ENCODE results near the gene HTT.

HTT gene

GRCh38 chr4:3205995-3206394 lies 131.5 kb downstream of the HTT start:
- DNase-seq, result no peak

GRCh38 chr4:3206439-3207100 lies 132.1 kb downstream of the HTT start:
- DNase-seq, result no peak

- no peak for DNase-seq
These were observed 133.1 kb downstream of the HTT start for GRCh38 chr4:3207531-3208037.

DNA sequence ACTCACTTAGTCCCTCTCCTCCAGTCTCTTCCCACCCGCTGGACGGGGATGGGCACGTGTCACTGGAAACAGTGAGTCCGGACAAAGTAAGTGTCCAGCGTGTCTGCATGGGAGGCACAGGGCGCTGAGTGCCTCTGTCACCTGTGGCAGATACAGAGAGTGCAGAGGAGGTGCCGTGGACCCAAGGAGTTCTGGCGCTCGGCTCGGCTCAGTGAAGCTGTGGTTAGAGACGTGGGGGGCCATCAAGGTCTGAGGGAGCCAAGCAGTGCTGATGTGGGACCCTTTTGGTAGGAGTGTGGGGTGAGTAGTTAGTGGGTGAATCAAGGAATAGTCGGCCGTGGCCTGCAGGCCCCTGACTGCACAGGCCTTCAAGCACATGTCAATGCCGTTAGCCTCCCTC lies 134.3 kb downstream of the HTT start:
- DNase-seq, result no peak

GRCh38 chr4:3209551-3210325 lies 135.3 kb downstream of the HTT start:
- DNase-seq, result no peak

DNA sequence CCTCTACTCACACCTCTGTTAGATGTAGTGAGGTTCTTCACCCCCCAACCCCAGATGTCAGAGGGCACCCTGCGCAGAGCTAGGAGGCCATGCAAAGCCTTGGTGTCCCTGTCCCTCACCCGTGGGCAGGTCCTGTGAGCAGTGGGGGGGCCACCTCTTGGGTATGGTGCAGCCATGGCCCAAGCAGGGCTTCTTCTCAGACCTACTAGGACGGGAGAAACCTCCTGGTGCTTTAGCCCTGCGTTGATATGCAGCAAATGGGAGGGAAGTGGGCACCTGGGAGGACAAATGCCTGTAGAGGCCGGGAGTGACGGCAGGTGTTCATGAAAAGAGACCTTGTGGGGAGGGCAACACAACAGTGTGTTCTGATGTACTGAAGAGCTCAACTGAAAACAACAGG lies 136.0 kb downstream of the HTT start:
- no peak for DNase-seq

GRCh38 chr4:3211866-3212265 lies 137.4 kb downstream of the HTT start:
- DNase-seq, result no peak

- DNase-seq, result no peak
These were observed 138.1 kb downstream of the HTT start for GRCh38 chr4:3212391-3213105.

DNA sequence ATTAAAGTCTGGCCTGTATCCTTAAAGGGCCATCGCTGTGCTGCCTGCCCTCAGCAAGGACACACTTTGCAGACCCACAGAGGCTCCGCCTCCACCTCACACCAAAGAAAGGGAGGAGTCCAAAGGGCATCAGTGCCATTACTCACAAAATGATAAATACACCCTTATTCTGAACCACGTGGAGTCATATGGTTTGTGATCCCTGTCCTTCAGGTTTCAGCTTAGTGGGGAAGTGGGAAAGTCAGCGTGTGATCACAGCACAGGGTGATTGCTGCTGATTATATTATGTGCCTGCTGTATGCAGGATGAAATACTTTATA lies 138.6 kb downstream of the HTT start:
- no peak for DNase-seq

DNA sequence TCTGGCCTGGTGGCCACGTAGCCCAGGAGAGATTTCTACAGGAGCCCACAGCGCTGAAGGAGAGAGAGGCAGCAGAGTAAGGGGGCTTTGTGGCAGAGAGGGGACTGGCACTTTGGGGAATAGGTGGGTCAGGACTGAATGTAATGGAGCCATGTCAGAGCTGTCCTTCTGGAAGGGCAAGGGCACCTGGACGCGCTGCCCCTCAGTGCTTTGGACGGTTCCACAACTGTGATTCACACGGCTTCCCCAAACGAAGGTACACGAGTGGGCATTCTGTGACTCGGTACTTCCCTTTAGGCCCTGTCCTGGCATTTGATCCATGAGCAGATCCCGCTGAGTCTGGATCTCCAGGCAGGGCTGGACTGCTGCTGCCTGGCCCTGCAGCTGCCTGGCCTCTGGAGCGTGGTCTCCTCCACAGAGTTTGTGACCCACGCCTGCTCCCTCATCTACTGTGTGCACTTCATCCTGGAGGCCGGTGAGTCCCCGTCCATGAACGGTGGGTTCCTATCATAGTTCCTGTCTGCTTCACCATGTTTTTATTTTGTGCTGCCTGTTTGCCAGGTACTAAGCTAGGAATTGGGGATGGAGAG lies 139.3 kb downstream of the HTT start:
- DNase-seq, result no peak

DNA sequence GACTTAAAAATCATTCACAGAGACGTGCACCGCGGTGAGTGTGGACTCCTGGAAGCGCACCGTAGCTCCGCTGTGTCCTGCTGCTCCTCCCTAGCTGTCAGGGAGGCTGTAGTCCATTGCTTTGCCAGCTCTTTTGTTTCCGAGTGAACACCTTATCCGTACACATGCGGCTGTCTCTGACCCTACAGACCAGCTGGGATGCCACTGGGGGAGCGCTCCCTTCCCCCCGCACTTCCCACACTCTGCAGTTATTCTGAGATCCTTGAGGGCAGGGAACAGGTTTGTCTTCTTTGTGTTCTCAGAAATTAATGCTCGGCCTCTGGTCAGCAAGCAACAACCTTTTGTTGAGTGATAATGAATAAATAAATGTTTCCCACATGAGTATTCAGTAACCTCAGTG lies 140.8 kb downstream of the HTT start:
- DNase-seq, result no peak

GRCh38 chr4:3215733-3216132 lies 141.3 kb downstream of the HTT start:
- no peak for DNase-seq

GRCh38 chr4:3217266-3217665 lies 142.8 kb downstream of the HTT start:
- DNase-seq, result no peak

DNA sequence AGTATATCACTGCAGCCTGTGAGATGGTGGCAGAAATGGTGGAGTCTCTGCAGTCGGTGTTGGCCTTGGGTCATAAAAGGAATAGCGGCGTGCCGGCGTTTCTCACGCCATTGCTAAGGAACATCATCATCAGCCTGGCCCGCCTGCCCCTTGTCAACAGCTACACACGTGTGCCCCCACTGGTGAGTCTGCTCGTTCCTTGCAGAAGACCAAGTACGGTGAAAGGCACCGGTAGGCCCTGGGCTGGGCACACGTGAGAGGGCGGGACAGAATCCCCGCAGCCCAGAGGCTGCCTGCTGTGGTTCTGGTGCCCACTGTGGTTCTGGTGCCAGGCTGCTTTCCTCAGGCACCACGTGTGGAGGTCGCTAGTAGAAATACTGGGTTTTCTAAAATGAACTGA lies 143.3 kb downstream of the HTT start:
- DNase-seq, result no peak

GRCh38 chr4:3218824-3219760 lies 144.6 kb downstream of the HTT start:
- DNase-seq, result no peak

DNA sequence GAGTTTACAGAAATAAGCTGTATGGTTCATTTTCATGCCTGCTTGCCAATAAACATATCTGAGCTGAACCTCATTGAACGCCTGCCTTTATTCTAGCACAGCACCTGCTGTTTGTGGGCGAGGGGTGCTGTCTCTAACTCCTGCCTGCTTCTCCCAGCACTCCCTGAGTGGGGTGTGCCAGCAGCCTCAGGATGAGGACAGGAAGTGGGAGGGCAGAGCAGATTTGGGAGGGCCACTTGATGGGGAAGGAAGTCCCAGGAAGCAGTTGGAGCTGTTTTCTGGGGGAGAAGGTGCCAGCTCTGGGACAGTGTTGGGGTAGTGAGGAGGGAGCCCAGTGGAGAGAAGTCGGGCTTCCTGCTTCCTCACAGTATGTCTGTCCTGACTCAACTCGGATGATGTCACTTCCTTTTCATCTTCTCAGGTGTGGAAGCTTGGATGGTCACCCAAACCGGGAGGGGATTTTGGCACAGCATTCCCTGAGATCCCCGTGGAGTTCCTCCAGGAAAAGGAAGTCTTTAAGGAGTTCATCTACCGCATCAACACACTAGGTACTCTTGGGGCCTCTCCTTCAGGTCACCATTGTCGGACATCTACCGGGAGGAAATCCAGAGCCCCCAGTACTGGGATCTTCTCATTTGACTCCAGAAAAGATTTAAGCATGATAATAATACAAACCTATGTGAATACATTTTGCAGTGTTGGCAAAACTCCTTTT lies 145.4 kb downstream of the HTT start:
- no peak for DNase-seq

GRCh38 chr4:3220476-3221183 lies 146.1 kb downstream of the HTT start:
- no peak for DNase-seq

DNA sequence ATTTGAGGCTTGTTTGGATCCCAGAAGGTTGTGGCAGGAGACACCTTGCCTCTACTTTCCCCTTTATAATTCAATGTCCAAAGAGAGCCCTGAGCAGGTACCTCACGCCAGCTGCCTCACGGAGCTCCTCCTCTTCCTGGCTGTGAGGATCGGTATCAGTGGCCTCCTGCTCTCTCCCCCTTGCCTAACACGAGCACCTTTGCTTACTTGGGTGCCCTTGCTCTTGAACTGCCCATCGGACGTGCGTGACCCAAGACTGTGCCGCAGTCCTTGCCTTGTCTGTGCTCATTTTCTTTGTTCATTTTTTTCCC lies 146.7 kb downstream of the HTT start:
- no peak for DNase-seq

DNA sequence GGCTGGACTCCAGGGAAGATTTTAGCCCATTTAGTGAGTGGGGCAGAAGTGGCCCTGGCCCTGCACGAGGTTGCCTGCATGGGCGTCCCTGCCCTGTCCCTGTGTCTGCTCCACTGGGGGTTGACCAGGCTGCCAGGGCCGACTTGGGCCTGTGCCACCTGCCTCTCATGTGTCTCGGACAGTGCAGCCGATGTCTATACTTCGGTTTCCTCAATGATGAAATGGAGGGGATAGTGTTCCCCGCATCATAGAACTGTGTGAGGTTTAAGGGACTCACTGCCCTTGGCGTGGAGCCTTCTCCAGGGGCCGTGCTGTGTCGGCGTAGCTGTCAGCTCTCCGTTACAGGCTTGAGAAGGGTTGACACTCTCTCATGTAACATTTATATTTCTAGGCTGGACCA lies 147.5 kb downstream of the HTT start:
- no peak for DNase-seq

- DNase-seq, result no peak
These were observed 148.9 kb downstream of the HTT start for GRCh38 chr4:3223346-3223745.

All from CD4-positive, alpha-beta T cell treated with Interferon alpha-2 for 1 hour (primary cell).